Motor neuron (in vitro differentiated cells): Measurements from ENCODE around the gene CNTF. TPM values are rescaled to one million over a fixed set of nuclear protein-coding genes. Genes with fewer than 3 reads are reported as not detected.

ENCODE experiments used
- ATAC-seq, 8 experiments: fragments of 200-7000 bp; cut with Tn5 transposase; replicated peaks in 6 of 8; 2 replicates each; pipeline ENCODE4 v1.8.0; 2021; ENCODE audit warnings: mild to moderate bottlenecking in 8 of 8, moderate library complexity in 8 of 8
- H3K27ac ChIP-seq, 2 donors: fragments of 250-450 bp; sonication (Bioruptor Pico); 2 replicates each; pipeline ENCODE4 v1.9.0; 2021; ENCODE audit warnings: antibody characterized with exemption in 2 of 2, mild to moderate bottlenecking in 2 of 2, moderate library complexity in 1 of 2
- H3K4me1 ChIP-seq, 2 donors: fragments of 250-450 bp; sonication (Bioruptor Pico); replicated peaks in 1 of 2; 2 replicates each; pipeline ENCODE4 v1.6.1; 2021; ENCODE audit warnings: antibody characterized with exemption in 2 of 2, mild to moderate bottlenecking in 2 of 2, moderate library complexity in 1 of 2
- H3K4me3 ChIP-seq, 5 donors: fragments of 250-450 bp; sonication (Bioruptor Pico); 2 replicates each; pipeline ENCODE4 v1.9.0; 2021; ENCODE audit warnings: antibody characterized with exemption in 5 of 5, mild to moderate bottlenecking in 5 of 5, moderate library complexity in 4 of 5
- WGBS, 10 experiments: fragments of 450-650 bp; shearing (Covaris generic); methylation state at CpG; one replicate each; pipeline ENCODE4 v1.0.0; 2022; 5-methylcytosine and 5-hydroxymethylcytosine counted together
- in situ Hi-C, 9 experiments: fragments of 400-800 bp; cut with MboI; loops; one replicate each; pipeline ENCODE4 v1.15.0; 2021; ENCODE audit warnings: low sequenced_read_pairs in 9 of 9, low pct_unique_long_range_greater_than_20kb in 2 of 9; ENCODE audit not compliant: unreplicated experiment in 9 of 9
- total RNA-seq, 8 experiments: library from RNA; unstranded; fragments of 300-600 nt; gene quantifications; 2 replicates each; pipeline versions ENCODE4 v1.2.3 to v1.2.4, GENCODE V29; 2022

Gene CNTF
- total RNA-seq, 8 experiments from 2014 or later, result 0.60 to 4.8 (median 1.3) TPM

- no peak for ATAC-seq
- in situ Hi-C loops, result no loop called here
- Histone ChIP-seq H3K4me3 (no peak overlapping the region), H3K27ac (no peak overlapping the region), H3K4me1 (peaks cover 0 to 2% of the 10 kb centered on the region in 2 donors)
- WGBS, 10 experiments, result 40 to 100% (median 92%) methylated on average over 1 to 2 of the region's 2 CpGs; no CpG with 5 or more reads in 5 of the 10 experiments
These were observed 17.2 kb downstream of the CNTF start for GRCh38 chr11:58639669-58640068.

- H3K27ac ChIP-seq, result no peak overlapping the region
- H3K4me1 ChIP-seq, result peaks cover 0 to 2% of the 10 kb centered on the region in 2 donors
- 0 to 80% (median 55%) methylated on average over 1 of the region's 1 CpG; no CpG with 5 or more reads in 6 of the 10 experiments for WGBS, 10 experiments
- in situ Hi-C loops, result no loop called here
- no peak overlapping the region for H3K4me3 ChIP-seq
- no peak for ATAC-seq
These were observed 18.0 kb downstream of the CNTF start for GRCh38 chr11:58640386-58641023.

GRCh38 chr11:58641341-58641740 lies 18.9 kb downstream of the CNTF start:
- WGBS, 10 experiments, result 36 to 100% (median 94%) methylated on average over 1 to 3 of the region's 3 CpGs
- H3K4me1 ChIP-seq, result peaks cover 0 to 2% of the 10 kb centered on the region in 2 donors
- no peak overlapping the region for H3K4me3 ChIP-seq
- H3K27ac ChIP-seq, result no peak overlapping the region
- in situ Hi-C loops, result no loop called here
- ATAC-seq, result peak in 1 of 8 experiments; percentile 19

- in situ Hi-C loops, result no loop called here
- peak in 4 of 8 experiments; percentile 71 to 91 (median 84) for ATAC-seq
- 4 to 95% (median 71%) methylated on average over 1 to 7 of the region's 7 CpGs; no CpG with 5 or more reads in 1 of the 10 experiments for WGBS, 10 experiments
- H3K4me1 ChIP-seq, result peaks cover 0 to 2% of the 10 kb centered on the region in 2 donors
- H3K27ac ChIP-seq, result no peak overlapping the region
- no peak overlapping the region for H3K4me3 ChIP-seq
These were observed 19.5 kb downstream of the CNTF start for GRCh38 chr11:58641803-58642581.

GRCh38 chr11:58645854-58646253 lies 23.4 kb downstream of the CNTF start:
- Histone ChIP-seq H3K27ac (no peak overlapping the region), H3K4me1 (no peaks in the 10 kb centered on the region), H3K4me3 (no peak overlapping the region)
- in situ Hi-C loops, result no loop called here
- ATAC-seq, result no peak

- WGBS, 10 experiments, result 0 to 89% (median 85%) methylated on average over 1 to 2 of the region's 2 CpGs; no CpG with 5 or more reads in 6 of the 10 experiments
- in situ Hi-C loops, result no loop called here
- Histone ChIP-seq H3K4me3 (no peak overlapping the region), H3K4me1 (no peaks in the 10 kb centered on the region), H3K27ac (no peak overlapping the region)
- ATAC-seq, result peak in 1 of 8 experiments; percentile 7
These were observed 24.8 kb downstream of the CNTF start for GRCh38 chr11:58647141-58647699.

GRCh38 chr11:58647866-58648265 lies 25.4 kb downstream of the CNTF start:
- no peak for ATAC-seq
- H3K4me3 ChIP-seq, result no peak overlapping the region
- no peaks in the 10 kb centered on the region for H3K4me1 ChIP-seq
- no peak overlapping the region for H3K27ac ChIP-seq
- in situ Hi-C loops, result no loop called here
- 20 to 100% (median 68%) methylated on average over 1 of the region's 1 CpG; no CpG with 5 or more reads in 6 of the 10 experiments for whole genome bisulfite sequencing, 10 experiments

- no peak for ATAC-seq
- Histone ChIP-seq H3K4me1 (no peaks in the 10 kb centered on the region), H3K4me3 (no peak overlapping the region), H3K27ac (no peak overlapping the region)
- in situ Hi-C loops, result loop anchor here in 2 of 9 experiments (10.0 to 25.0 kb wide), 3 partner anchors 135 to 263 kb away; no protein-coding TSS in a partner anchor
These were observed 27.2 kb downstream of the CNTF start for GRCh38 chr11:58649623-58650022.

- in situ Hi-C loops, result loop anchor here in 2 of 9 experiments (10.0 to 25.0 kb wide), 3 partner anchors 134 to 262 kb away; no protein-coding TSS in a partner anchor
- H3K4me1 ChIP-seq, result no peaks in the 10 kb centered on the region
- WGBS, 10 experiments, result 11 to 100% (median 78%) methylated on average over 1 of the region's 1 CpG; no CpG with 5 or more reads in 3 of the 10 experiments
- ATAC-seq, result peak in 1 of 8 experiments; percentile 15
- no peak overlapping the region for H3K27ac ChIP-seq
- H3K4me3 ChIP-seq, result no peak overlapping the region
These were observed 28.0 kb downstream of the CNTF start for GRCh38 chr11:58650496-58650895.

GRCh38 chr11:58652726-58653280 lies 30.3 kb downstream of the CNTF start:
- WGBS, 10 experiments, result 0 to 71% (median 46%) methylated on average over 1 to 2 of the region's 2 CpGs; no CpG with 5 or more reads in 4 of the 10 experiments
- in situ Hi-C loops, result loop anchor here in 2 of 9 experiments (10.0 to 25.0 kb wide), 3 partner anchors 132 to 259 kb away; no protein-coding TSS in a partner anchor
- no peaks in the 10 kb centered on the region for H3K4me1 ChIP-seq
- no peak for ATAC-seq
- no peak overlapping the region for H3K27ac ChIP-seq
- H3K4me3 ChIP-seq, result no peak overlapping the region

- peak; percentile 78 to 100 (median 94) for ATAC-seq
- Histone ChIP-seq H3K27ac (no peak overlapping the region), H3K4me1 (no peaks in the 10 kb centered on the region), H3K4me3 (no peak overlapping the region)
- WGBS, 10 experiments, result 0 to 75% (median 34%) methylated on average over 1 to 11 of the region's 12 CpGs; no CpG with 5 or more reads in 1 of the 10 experiments
- in situ Hi-C loops, result loop anchor here in 2 of 9 experiments (10.0 to 25.0 kb wide), 3 partner anchors 131 to 258 kb away; no protein-coding TSS in a partner anchor
These were observed 31.8 kb downstream of the CNTF start for GRCh38 chr11:58654079-58654907.

GRCh38 chr11:58654908-58655296 lies 32.4 kb downstream of the CNTF start:
- WGBS, 10 experiments, result 67 to 100% (median 100%) methylated on average over 1 of the region's 1 CpG; no CpG with 5 or more reads in 7 of the 10 experiments
- no peak for ATAC-seq
- H3K27ac ChIP-seq, result no peak overlapping the region
- H3K4me1 ChIP-seq, result no peaks in the 10 kb centered on the region
- in situ Hi-C loops, result loop anchor here in 2 of 9 experiments (10.0 to 25.0 kb wide), 3 partner anchors 130 to 257 kb away; no protein-coding TSS in a partner anchor
- H3K4me3 ChIP-seq, result no peak overlapping the region
